Astrocyte of the spinal cord (primary cell): ENCODE measurements around the gene RPS21.

Experiments
- DNase-seq: peaks from one replicate; pipeline ENCODE4 v3.0.0; 2011; ENCODE audit warnings: low read depth, low spot score
- H3K4me3 ChIP-seq: 2 replicates; pipeline ENCODE4 v1.5.1; 2011; ENCODE audit warnings: low read depth, mild to moderate bottlenecking, low read length, moderate library complexity
- in situ Hi-C: cut with HindIII; loops from 2 replicates; pipeline ENCODE4 v1.10.0; 2017; ENCODE audit warnings: low sequenced_read_pairs
- TF ChIP-seq, protein P1 (sequence below): IDR thresholded peaks from 2 replicates; pipeline ENCODE4 v1.5.1; 2012; ENCODE audit warnings: low read depth, mild to moderate bottlenecking, low read length, inconsistent platforms

Gene RPS21

DNA sequence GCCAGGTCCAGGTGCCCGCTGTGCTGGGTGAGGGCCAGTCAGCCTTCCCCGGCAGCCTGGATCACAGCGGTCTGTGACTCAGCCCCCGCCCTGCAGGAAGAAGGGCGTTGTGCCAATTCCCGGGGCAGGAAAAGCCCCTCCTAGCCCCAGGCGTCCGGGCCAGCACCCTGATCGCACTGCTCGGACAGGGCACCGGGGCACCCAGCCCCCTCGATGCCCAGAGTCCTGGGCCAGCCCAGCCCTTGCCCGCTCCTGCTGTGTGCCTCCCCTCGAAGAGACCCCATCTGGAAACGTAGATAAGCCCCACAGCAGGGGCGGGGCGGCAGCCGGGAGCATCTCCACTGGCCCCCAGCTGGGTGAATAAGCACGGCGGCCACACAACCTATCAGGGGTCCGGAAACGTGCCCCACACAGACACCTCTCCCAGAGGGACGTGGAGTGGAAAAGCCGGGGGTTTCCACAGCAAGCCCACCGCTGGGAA, 29.7 kb upstream of the RPS21 start:
- TF ChIP-seq, protein P1, sequence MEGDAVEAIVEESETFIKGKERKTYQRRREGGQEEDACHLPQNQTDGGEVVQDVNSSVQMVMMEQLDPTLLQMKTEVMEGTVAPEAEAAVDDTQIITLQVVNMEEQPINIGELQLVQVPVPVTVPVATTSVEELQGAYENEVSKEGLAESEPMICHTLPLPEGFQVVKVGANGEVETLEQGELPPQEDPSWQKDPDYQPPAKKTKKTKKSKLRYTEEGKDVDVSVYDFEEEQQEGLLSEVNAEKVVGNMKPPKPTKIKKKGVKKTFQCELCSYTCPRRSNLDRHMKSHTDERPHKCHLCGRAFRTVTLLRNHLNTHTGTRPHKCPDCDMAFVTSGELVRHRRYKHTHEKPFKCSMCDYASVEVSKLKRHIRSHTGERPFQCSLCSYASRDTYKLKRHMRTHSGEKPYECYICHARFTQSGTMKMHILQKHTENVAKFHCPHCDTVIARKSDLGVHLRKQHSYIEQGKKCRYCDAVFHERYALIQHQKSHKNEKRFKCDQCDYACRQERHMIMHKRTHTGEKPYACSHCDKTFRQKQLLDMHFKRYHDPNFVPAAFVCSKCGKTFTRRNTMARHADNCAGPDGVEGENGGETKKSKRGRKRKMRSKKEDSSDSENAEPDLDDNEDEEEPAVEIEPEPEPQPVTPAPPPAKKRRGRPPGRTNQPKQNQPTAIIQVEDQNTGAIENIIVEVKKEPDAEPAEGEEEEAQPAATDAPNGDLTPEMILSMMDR = no peak
- peak; percentile 79 for DNase-seq
- in situ Hi-C loops = no loop called here
- no peak overlapping the region for H3K4me3 ChIP-seq

GRCh38 chr20:62357681-62358080, 29.2 kb upstream of the RPS21 start:
- no peak overlapping the region for H3K4me3 ChIP-seq
- DNase-seq = no peak

GRCh38 chr20:62358171-62359042, 28.5 kb upstream of the RPS21 start:
- no peak overlapping the region for H3K4me3 ChIP-seq

More at GRCh38 chr20:62357681-62358080, 29.2 kb upstream of the RPS21 start:
- in situ Hi-C loops = no loop called here
- TF ChIP-seq, protein P1 = no peak

DNA sequence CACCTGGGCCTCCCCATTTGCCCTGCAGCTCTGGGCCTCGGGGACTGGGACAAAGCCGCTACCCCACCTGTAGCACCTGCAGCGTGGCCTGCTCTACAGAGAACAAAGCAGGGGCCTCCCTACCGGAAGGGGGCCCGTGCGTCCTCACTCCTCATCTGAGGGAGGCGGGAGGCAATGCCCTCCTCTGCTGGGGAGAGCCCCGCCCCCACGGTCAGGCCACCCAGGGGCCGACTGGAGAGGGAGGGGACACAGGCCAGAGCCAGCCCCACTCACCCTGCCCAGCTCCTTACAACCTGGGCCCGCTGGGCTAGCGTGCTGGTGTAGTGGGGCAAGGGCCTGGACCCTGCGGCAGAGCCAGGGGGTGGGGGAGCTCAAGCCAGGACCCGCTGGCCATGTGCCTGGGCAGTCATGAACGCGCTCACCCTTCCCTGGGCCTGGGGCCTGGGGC, 27.8 kb upstream of the RPS21 start:
- in situ Hi-C loops = no loop called here
- TF ChIP-seq, protein P1 = no peak
- DNase-seq = no peak
- no peak overlapping the region for H3K4me3 ChIP-seq

More at GRCh38 chr20:62358171-62359042, 28.5 kb upstream of the RPS21 start:
- no peak for DNase-seq
- TF ChIP-seq, protein P1 = no peak
- in situ Hi-C loops = no loop called here

DNA sequence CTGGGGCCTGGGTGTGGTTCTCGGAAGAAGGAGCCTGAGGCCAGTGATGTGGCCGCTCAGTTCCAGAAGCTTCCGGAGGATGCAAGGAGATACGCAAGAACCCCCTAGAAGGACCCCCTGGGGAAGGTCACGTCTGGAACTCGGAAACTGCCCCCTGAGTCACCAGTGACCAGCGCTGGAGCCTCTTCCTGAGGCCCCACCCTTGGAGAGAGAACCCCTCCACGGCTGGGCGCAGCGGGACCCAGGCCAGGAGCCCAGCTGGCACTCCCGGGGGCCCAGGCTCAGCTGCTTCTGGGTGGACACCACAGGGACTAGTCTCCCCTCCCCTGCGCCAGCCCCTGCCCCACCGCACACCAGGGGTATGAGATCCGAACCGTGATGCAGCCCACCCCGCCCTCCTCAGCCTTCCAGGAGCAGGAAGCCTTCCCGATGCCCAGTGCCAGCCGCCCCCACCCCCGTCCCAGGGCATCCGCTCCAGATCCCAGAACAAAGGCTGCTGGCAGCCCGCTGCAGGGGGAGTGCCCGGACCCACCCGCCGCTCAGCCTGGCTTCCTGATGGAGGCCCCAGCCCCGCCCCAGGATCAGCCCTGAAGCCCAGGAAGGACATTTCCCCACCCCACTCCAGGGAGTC, 27.3 kb upstream of the RPS21 start:
- H3K4me3 ChIP-seq = no peak overlapping the region
- TF ChIP-seq, protein P1 = no peak
- DNase-seq = peak; percentile 83
- in situ Hi-C loops = no loop called here

DNA sequence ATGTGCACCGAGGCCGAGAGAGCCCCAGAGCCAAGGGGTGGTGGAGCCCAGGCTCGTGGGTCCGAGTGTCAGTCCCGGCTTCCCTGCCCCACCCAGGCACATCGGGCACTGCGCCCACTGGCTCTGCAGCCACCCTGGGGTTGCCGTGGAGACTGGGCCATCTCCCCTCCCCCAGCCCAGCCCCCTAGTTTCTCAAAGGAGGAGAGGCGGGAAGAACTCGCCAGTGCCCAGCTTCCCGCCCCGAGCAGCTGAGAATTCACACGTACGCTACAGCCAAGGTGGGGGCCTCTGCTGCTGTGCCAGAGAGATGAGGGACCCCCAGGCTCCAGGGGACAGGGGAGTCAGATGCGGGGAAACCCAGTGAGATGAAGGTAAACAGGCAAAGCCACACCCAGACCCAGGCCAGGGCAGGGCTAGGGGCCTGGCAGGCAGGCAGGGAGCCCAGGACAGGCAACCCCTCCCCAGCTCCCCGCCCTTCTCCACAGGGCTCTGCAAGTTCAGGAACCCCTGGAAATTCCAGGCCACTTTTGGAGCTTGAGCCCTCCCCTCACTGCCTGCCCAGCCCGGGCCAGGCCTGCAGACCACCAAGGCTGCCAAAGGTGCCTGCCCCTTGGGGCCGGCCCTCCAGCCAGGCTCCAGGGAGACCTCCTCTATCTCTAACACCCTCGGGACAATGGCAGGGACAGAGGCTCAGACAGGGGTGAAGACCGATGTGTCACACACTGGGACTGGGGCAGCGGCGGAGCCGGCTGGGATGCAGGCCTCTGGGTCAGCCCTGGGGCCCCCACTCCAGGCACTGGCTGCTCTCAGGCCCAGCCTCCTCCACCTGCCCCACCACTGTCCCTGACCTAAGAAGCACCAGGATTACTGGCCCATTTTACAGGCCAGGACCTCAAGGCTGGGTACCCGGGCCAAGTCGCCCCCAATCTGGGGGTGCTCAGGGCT, 25.8 kb upstream of the RPS21 start:
- TF ChIP-seq, protein P1 = no peak
- DNase-seq = no peak
- H3K4me3 ChIP-seq = no peak overlapping the region
- in situ Hi-C loops = no loop called here
